ENCODE data around the gene EXD3.

- TF ChIP-seq CTCF (IDR thresholded peaks at IDR 0.05) (no peak), POLR2A (IDR thresholded peaks at IDR 0.05) (no peak)
Observed at GRCh38 chr9:137311986-137312851, 110.7 kb downstream of the EXD3 start.

Measured in stomach (tissue), 4 donors.